T-helper 2 cell treated with Interferon-gamma antibody and Interleukin-4, amounts not matched to agents 5 μg/mL and 100 μg/mL, for 36 hours (primary cell): ENCODE results near the gene GABBR1.

Source experiments
- DNase-seq: peaks from one replicate; pipeline ENCODE4 v3.0.0; 2021; ENCODE audit warnings: low spot score
- H3K27ac Mint-ChIP-seq: one replicate; pipeline ENCODE4 v1.8.0; 2021; ENCODE audit warnings: mild to moderate bottlenecking, mixed read lengths
- H3K27me3 Mint-ChIP-seq: one replicate; pipeline ENCODE4 v1.8.0; 2021; ENCODE audit warnings: low read depth, mixed read lengths
- H3K36me3 Mint-ChIP-seq: one replicate; pipeline ENCODE4 v1.8.0; 2021; ENCODE audit warnings: low read depth, mixed read lengths
- H3K4me1 Mint-ChIP-seq: one replicate; pipeline ENCODE4 v1.8.0; 2021; ENCODE audit warnings: low read depth, mixed read lengths
- H3K4me3 Mint-ChIP-seq: one replicate; pipeline ENCODE4 v1.8.0; 2022; ENCODE audit warnings: mild to moderate bottlenecking, moderate library complexity, mixed read lengths
- H3K9me3 Mint-ChIP-seq: one replicate; pipeline ENCODE4 v1.8.0; 2021; ENCODE audit warnings: mixed read lengths

GABBR1 gene

GRCh38 chr6:29620630-29621029 lies 12.4 kb downstream of the GABBR1 start:
- Mint-ChIP-seq H3K4me1 (no peaks in the 10 kb centered on the region), H3K4me3 (no peak overlapping the region), H3K36me3 (peaks cover 2% of the 10 kb centered on the region), H3K27me3 (peaks cover 9% of the 10 kb centered on the region), H3K27ac (no peak overlapping the region), H3K9me3 (no peaks in the 10 kb centered on the region)
- DNase-seq, result no peak

- Mint-ChIP-seq H3K4me3 (no peak overlapping the region), H3K9me3 (no peaks in the 10 kb centered on the region), H3K4me1 (no peaks in the 10 kb centered on the region), H3K27me3 (peaks cover 3% of the 10 kb centered on the region), H3K27ac (no peak overlapping the region), H3K36me3 (peaks cover 2% of the 10 kb centered on the region)
- DNase-seq, result no peak
Observed at GRCh38 chr6:29619578-29620160, 13.3 kb downstream of the GABBR1 start.

GRCh38 chr6:29617782-29618554 lies 15.0 kb downstream of the GABBR1 start:
- no peak for DNase-seq
- H3K9me3 Mint-ChIP-seq, result no peaks in the 10 kb centered on the region
- no peak overlapping the region for H3K4me3 Mint-ChIP-seq
- H3K36me3 Mint-ChIP-seq, result peaks cover 2% of the 10 kb centered on the region
- no peak overlapping the region for H3K27ac Mint-ChIP-seq
- H3K27me3 Mint-ChIP-seq, result no peaks in the 10 kb centered on the region
- H3K4me1 Mint-ChIP-seq, result no peaks in the 10 kb centered on the region

- Mint-ChIP-seq H3K27ac (no peak overlapping the region), H3K9me3 (no peaks in the 10 kb centered on the region), H3K4me1 (no peaks in the 10 kb centered on the region), H3K36me3 (no peaks in the 10 kb centered on the region), H3K27me3 (no peaks in the 10 kb centered on the region), H3K4me3 (no peak overlapping the region)
- no peak for DNase-seq
Observed at GRCh38 chr6:29611426-29611825, 21.6 kb downstream of the GABBR1 start.

- Mint-ChIP-seq H3K27ac (no peak overlapping the region), H3K4me3 (no peak overlapping the region), H3K27me3 (no peaks in the 10 kb centered on the region), H3K9me3 (no peaks in the 10 kb centered on the region), H3K4me1 (no peaks in the 10 kb centered on the region), H3K36me3 (no peaks in the 10 kb centered on the region)
- no peak for DNase-seq
Observed at GRCh38 chr6:29610540-29610939, 22.4 kb downstream of the GABBR1 start.

- Mint-ChIP-seq H3K27me3 (no peaks in the 10 kb centered on the region), H3K36me3 (no peaks in the 10 kb centered on the region), H3K4me3 (no peak overlapping the region), H3K4me1 (no peaks in the 10 kb centered on the region), H3K27ac (no peak overlapping the region), H3K9me3 (no peaks in the 10 kb centered on the region)
- no peak for DNase-seq
Observed at GRCh38 chr6:29608131-29608530, 24.9 kb downstream of the GABBR1 start.

GRCh38 chr6:29603930-29604329 lies 29.1 kb downstream of the GABBR1 start:
- no peaks in the 10 kb centered on the region for H3K27me3 Mint-ChIP-seq
- no peak overlapping the region for H3K4me3 Mint-ChIP-seq
- H3K9me3 Mint-ChIP-seq, result no peaks in the 10 kb centered on the region
- H3K36me3 Mint-ChIP-seq, result no peaks in the 10 kb centered on the region
- H3K27ac Mint-ChIP-seq, result no peak overlapping the region
- no peaks in the 10 kb centered on the region for H3K4me1 Mint-ChIP-seq
- no peak for DNase-seq

GRCh38 chr6:29603456-29603855 lies 29.5 kb downstream of the GABBR1 start:
- no peaks in the 10 kb centered on the region for H3K36me3 Mint-ChIP-seq

GRCh38 chr6:29602564-29603361 lies 30.2 kb downstream of the GABBR1 start:
- no peaks in the 10 kb centered on the region for H3K27me3 Mint-ChIP-seq
- H3K27ac Mint-ChIP-seq, result no peak overlapping the region
- H3K36me3 Mint-ChIP-seq, result no peaks in the 10 kb centered on the region
- H3K9me3 Mint-ChIP-seq, result no peaks in the 10 kb centered on the region
- no peak overlapping the region for H3K4me3 Mint-ChIP-seq
- DNase-seq, result no peak
- no peaks in the 10 kb centered on the region for H3K4me1 Mint-ChIP-seq

More at GRCh38 chr6:29603456-29603855, 29.5 kb downstream of the GABBR1 start:
- Mint-ChIP-seq H3K9me3 (no peaks in the 10 kb centered on the region), H3K27me3 (no peaks in the 10 kb centered on the region), H3K4me3 (no peak overlapping the region), H3K27ac (no peak overlapping the region), H3K4me1 (no peaks in the 10 kb centered on the region)
- DNase-seq, result no peak

- Mint-ChIP-seq H3K27me3 (peaks cover 9% of the 10 kb centered on the region), H3K4me3 (no peak overlapping the region), H3K9me3 (no peaks in the 10 kb centered on the region), H3K27ac (no peak overlapping the region), H3K4me1 (no peaks in the 10 kb centered on the region), H3K36me3 (no peaks in the 10 kb centered on the region)
- no peak for DNase-seq
Observed at GRCh38 chr6:29598172-29598747, 34.7 kb downstream of the GABBR1 start.

- no peak for DNase-seq
- Mint-ChIP-seq H3K9me3 (no peaks in the 10 kb centered on the region), H3K4me1 (no peaks in the 10 kb centered on the region), H3K27ac (no peak overlapping the region), H3K27me3 (peaks cover 9% of the 10 kb centered on the region), H3K36me3 (no peaks in the 10 kb centered on the region), H3K4me3 (no peak overlapping the region)
Observed at GRCh38 chr6:29597184-29597583, 35.8 kb downstream of the GABBR1 start.

GRCh38 chr6:29596381-29596900 lies 36.5 kb downstream of the GABBR1 start:
- Mint-ChIP-seq H3K4me3 (no peak overlapping the region), H3K4me1 (no peaks in the 10 kb centered on the region)

GRCh38 chr6:29593199-29593855 lies 39.7 kb downstream of the GABBR1 start:
- peaks cover 15% of the 10 kb centered on the region for H3K27me3 Mint-ChIP-seq
- H3K4me3 Mint-ChIP-seq, result no peak overlapping the region
- no peaks in the 10 kb centered on the region for H3K4me1 Mint-ChIP-seq
- H3K9me3 Mint-ChIP-seq, result no peaks in the 10 kb centered on the region
- no peaks in the 10 kb centered on the region for H3K36me3 Mint-ChIP-seq
- DNase-seq, result no peak
- H3K27ac Mint-ChIP-seq, result no peak overlapping the region

More at GRCh38 chr6:29596381-29596900, 36.5 kb downstream of the GABBR1 start:
- no peak overlapping the region for H3K27ac Mint-ChIP-seq
- H3K9me3 Mint-ChIP-seq, result no peaks in the 10 kb centered on the region
- peaks cover 9% of the 10 kb centered on the region for H3K27me3 Mint-ChIP-seq
- no peak for DNase-seq
- H3K36me3 Mint-ChIP-seq, result no peaks in the 10 kb centered on the region
